Diencephalon (tissue), 1 donor: ENCODE results near the gene SNRNP70. TPM values are rescaled to one million over a fixed set of nuclear protein-coding genes. Genes with fewer than 3 reads are reported as not detected.

ENCODE experiments used
- total RNA-seq: library from RNA; depleted of rRNA; stranded (reverse); fragments of >200 nt; gene quantifications from one replicate; pipeline ENCODE4 v1.2.3, GENCODE V29; 2014

Gene SNRNP70, protein sequence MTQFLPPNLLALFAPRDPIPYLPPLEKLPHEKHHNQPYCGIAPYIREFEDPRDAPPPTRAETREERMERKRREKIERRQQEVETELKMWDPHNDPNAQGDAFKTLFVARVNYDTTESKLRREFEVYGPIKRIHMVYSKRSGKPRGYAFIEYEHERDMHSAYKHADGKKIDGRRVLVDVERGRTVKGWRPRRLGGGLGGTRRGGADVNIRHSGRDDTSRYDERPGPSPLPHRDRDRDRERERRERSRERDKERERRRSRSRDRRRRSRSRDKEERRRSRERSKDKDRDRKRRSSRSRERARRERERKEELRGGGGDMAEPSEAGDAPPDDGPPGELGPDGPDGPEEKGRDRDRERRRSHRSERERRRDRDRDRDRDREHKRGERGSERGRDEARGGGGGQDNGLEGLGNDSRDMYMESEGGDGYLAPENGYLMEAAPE
- total RNA-seq = 125 TPM

GRCh38 chr19:49085020-49085867, at the start of gene SNRNP70:
Gene SNRNP70 (plus strand): TSS chr19:49085451. CDS start chr19:49086415, 964 bp downstream.

DNA sequence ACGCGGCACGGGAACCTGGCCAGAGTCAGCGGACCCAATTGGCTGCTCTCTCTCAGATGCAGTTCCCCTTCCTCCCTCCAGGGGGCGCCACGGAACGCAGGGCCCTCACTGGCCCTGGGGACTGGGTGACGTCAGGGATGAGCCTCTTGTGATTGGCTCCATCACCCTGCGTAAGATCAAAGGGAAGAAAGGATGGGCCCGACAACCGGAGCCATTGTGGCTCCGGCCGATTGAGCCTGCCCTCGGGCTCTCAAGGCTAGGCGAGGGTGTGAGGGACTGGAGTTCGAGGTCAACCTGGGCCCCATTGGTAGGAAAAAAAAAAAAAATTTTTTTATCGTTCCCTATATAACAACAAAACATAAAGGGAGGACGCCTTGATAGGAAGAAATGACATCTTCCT, 48.4 kb upstream of the SNRNP70 start, which contains the start of gene CGB1:
TSS of gene CGB1 (minus strand) at position 81 of the 400 bp plus-strand sequence. CDS start 184 bp downstream, outside the sequence.

DNA sequence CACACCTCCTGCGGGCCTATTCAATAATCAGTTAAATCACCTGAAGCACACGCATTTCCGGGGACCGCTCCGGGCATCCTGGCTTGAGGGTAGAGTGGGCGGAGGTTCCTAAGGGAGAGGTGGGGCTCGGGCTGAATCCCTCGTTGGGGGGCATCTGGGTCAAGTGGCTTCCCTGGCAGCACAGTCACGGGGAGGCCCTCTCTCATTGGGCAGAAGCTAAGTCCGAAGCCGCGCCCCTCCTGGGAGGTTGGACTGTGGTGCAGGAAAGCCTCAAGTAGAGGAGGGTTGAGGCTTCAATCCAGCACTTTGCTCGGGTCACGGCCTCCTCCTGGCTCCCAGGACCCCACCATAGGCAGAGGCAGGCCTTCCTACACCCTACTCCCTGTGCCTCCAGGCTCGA, 41.7 kb upstream of the SNRNP70 start, which contains the start of gene CGB5:
TSS of gene CGB5 (plus strand) at position 301 of the 400 bp plus-strand sequence. CDS start 362 bp downstream, outside the sequence.

DNA sequence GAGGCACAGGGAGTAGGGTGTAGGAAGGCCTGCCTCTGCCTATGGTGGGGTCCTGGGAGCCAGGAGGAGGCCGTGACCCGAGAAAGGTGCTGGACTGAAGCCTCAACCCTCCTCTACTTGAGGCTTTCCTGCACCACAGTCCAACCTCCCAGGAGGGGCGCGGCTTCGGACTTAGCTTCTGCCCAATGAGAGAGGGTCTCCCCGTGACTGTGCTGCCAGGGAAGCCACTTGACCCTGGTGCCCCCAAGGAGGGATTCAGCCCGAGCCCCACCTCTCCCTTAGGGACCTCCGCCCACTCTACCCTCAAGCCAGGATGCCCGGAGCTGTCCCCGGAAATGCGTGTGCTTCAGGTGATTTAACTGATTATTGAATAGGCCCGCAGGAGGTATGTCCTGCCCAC, 36.2 kb upstream of the SNRNP70 start, which contains the start of gene CGB8:
TSS of gene CGB8 (minus strand) at position 101 of the 400 bp plus-strand sequence. CDS start 372 bp downstream, outside the sequence.

GRCh38 chr19:49057636-49058234, 27.5 kb upstream of the SNRNP70 start, which contains the start of gene CGB7:
Gene CGB7 (minus strand): TSS chr19:49057749. CDS start chr19:49055375, 2,374 bp downstream.

DNA sequence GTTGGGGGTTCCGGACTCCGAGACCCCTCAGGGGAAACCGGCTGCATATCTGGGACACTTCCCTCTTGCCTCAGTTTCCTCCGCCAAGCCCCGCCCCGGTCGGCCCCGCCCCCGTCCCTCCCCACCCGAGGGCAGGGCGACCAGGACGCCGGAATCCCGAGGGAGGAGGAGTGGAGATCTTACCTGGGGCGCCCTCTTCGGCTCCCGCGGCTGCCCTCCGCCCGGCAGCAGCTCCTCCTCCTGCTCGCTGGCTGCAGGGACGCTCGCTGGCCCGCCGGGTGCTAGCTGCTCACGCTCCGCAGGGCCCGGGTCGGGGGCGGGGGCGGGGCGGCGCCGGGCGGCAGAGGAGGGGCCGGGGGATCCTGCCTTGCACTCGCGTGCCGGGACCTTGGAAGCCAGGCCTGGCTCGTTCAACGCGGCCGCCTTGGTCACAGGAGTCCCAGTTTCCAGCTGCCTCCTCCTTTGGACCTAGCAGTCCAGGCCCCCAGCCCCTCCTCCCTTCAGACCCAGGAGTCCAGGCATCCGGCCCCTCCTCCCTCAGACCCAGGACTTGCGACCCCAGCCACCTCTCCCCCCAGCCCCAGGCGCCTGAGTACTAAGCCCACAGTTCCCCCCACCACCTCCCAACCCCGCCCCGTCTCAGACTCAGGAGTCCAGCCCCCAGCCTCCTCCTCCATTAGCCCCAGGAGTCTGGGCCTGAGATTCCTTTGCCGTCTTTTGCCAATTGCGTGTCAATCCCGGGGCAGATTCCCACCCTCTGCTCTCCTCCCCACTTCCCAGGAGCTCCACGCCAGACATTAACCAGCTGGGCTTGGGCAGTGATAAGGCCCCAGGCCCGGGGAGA, 20.3 kb upstream of the SNRNP70 start, which contains the start of gene NTF4:
TSS of gene NTF4 (minus strand) at position 51 of the 844 bp plus-strand sequence. CDS start 2,821 bp downstream, outside the sequence.

GRCh38 chr19:49113762-49114629, 28.7 kb downstream of the SNRNP70 start, which contains the start of gene LIN7B:
Gene LIN7B (plus strand): TSS chr19:49114370. CDS start chr19:49114405, 35 bp downstream.

GRCh38 chr19:49118565-49119410, 33.5 kb downstream of the SNRNP70 start, which contains the start of gene C19orf73:
Gene C19orf73 (minus strand): TSS chr19:49119143. CDS start chr19:49119022, 121 bp downstream.

DNA sequence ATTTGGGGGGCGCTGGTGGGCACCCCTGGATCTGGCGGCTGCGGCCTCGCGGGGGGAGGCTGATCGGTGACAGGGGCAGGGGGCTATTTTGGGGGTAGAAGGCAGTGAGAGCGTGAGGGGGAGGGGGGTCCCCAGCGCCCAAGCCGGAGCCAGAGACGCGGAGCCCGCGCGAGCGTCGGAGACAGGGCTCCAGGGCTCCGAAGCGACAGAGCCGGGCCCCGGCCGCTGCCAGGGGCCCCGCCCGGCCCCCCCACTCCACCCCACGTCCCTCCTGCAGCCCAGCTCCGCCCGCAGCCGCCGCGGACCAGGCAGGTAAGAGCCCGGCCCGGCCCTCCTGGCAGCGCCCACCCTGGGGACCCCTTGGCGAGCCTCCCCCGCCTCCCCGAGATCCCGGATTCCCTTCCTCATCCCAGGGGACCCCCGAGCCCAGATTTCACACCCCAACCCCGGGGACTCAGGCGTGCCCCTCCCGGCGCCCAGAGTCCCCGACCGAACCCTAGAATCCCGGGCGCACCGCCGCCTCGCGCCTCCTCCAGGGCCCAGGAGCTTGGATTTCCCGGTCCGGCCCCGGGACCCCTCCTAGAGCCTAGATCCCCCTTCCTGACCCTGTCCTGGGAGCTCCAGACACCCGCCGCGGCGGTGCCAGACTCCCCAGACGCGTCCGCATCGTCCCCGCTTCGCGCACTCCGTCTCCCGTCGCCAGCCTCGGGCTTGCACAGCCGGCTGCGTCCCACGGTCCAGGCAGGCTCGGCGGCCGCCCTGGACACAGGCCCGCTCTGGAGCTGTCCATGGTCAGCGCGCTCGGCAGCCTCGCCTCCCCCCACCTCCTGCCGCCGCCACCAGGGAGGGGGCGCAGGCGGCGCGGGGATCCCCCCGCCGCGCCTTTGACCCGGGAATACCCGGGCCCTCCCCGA, 34.4 kb downstream of the SNRNP70 start, which contains the start of gene PPFIA3:
TSS of gene PPFIA3 (plus strand) at position 134 of the 914 bp plus-strand sequence. CDS start 8,330 bp downstream, outside the sequence.

DNA sequence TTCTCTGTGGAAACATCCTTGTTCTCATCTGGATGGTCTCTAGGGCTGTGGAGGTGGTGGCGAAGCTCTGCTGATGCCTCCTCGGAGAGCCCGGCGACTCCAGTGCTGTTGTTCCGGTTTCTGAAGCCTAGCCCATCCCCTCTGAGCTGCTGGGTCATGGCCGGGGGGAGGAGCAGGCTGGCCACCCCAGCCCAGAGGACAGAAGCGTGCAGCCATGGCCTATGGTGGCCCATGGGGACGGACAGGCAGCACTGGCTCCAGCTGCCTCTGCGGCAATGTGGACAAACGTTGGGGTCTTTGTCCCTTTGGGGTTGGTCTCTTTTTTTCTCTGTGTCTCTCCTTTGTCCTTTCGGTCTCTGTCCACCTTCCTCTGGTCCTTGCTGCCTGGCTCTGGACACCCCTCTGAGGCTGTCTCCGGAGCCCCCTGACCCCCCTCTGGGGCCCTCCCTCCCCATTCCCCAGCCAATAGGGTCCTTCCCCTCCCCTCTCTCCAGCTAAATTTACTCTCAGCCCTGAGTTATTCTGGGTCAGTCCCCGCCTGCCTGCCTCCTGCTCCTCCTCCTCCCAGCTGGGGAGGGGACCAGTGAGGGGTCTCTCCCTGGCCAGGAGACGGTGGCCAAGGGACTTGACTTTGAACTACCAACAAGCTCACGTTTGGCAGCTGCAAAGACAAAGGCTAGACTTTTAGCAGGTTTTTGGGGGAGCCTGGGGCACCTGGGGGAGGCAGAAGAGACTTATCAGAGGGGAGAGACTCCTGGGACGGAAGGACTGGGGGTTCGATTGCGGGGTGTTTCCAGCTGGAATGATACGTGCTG, 70.0 kb downstream of the SNRNP70 start, which contains the start of gene HRC:
TSS of gene HRC (minus strand) at position 392 of the 815 bp plus-strand sequence. CDS start at position 233, 159 bp downstream.

DNA sequence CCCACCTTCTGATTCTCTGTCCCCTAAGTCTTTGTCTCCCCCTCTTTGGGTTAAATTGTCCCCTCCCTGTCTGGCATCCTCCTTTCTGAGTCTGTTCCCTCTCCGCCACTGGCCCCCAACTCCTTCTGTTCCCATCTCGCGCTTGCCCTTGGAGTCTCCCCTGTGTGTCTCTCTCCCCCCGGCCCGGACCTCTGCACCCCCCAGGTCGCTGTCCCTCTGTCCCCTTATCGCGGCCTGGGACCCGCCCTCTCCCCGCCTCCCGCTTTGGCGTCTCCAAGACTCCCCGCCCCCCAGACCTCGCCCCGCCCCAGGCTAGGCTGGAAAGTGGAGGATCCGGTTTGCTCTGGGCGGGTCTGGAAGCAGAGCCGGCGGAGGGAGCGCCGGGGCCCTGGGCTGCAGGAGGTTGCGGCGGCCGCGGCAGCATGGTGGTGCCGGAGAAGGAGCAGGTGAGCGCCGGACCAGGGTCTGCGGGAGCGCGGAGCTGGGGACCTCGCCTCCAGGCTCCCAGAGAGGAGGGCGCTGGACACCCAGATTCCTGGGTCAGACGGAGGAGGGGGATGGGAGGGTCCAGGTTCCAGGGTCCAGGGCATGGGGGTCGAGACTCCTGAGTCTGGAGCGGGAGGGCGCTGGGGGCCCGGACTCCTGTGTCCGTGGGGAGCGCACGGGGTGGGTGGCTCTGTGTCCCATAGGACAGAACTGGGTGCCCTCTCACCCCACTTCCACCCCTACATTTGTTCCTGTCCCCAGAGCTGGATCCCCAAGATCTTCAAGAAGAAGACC, 72.4 kb downstream of the SNRNP70 start, which contains the start of gene TRPM4:
TSS of gene TRPM4 (plus strand) at position 348 of the 780 bp plus-strand sequence. CDS start at position 423, 75 bp downstream.

